ENCODE data around the gene XIRP2.

GRCh38 chr2:166841679-166842078 lies 46.6 kb upstream of the XIRP2 start:
- TF ChIP-seq CTCF (IDR thresholded peaks at IDR 0.05) (no peak), ZFX (IDR thresholded peaks at IDR 0.05; ENCODE audit: borderline replicate concordance) (no peak)
